Stimulated activated naive B cell treated with anti-CD40 and anti-IgM and Interleukin-4, amounts not matched to agents 10 μg/mL and 1 μg/mL and 100 μg/mL, for 72 hours (primary cell): ENCODE data around the gene C9orf43.

Source experiments
- ATAC-seq, 2 donors: fragments of 150-1000 bp; cut with Tn5 transposase; replicated peaks; 2 replicates each; pipeline ENCODE4 v1.10.0; 2021; ENCODE audit warnings: moderate library complexity in 1 of 2
- DNase-seq: peaks from one replicate; pipeline ENCODE4 v3.0.0; 2021
- H3K27ac Mint-ChIP-seq: one replicate; pipeline ENCODE4 v1.8.0; 2022; ENCODE audit warnings: mild to moderate bottlenecking, mixed read lengths
- H3K27me3 Mint-ChIP-seq, 2 donors: one replicate each; pipeline ENCODE4 v1.8.0; 2022; ENCODE audit warnings: mixed read lengths in 2 of 2
- H3K36me3 Mint-ChIP-seq, 2 donors: one replicate each; pipeline ENCODE4 v1.8.0; 2022; ENCODE audit warnings: mixed read lengths in 2 of 2, mild to moderate bottlenecking in 1 of 2
- H3K4me1 Mint-ChIP-seq, 2 donors: one replicate each; pipeline ENCODE4 v1.8.0; 2022; ENCODE audit warnings: mixed read lengths in 2 of 2, mild to moderate bottlenecking in 1 of 2
- H3K4me3 Mint-ChIP-seq, 2 donors: one replicate each; pipeline ENCODE4 v1.8.0; 2022; ENCODE audit warnings: mild to moderate bottlenecking in 2 of 2, mixed read lengths in 2 of 2, moderate library complexity in 1 of 2
- H3K9me3 Mint-ChIP-seq, 2 donors: one replicate each; pipeline ENCODE4 v1.8.0; 2022; ENCODE audit warnings: mixed read lengths in 2 of 2, mild to moderate bottlenecking in 1 of 2

The C9orf43 gene

DNA sequence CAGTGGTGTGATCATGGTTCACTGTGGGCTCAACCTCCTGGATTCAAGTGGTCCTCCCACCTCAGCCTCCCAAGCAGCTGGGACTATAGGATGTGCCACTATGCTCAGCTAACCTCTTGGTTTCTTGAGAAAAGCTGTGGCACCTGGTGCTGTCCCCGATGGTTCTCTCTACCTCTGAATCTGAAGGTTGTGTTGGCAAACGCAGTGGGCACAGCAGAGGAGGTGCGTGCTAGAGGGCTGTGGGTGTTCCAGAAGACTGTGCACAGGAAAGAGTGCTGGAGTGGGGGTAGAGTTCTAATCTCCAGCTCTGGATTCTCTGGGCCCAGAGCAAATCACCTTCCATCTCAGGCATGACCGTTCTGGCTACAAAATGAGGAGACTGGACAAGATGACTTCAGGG, 65.4 kb downstream of the C9orf43 start:
- no peak for ATAC-seq
- H3K9me3 Mint-ChIP-seq = no peaks in the 10 kb centered on the region
- no peak for DNase-seq
- no peaks in the 10 kb centered on the region for H3K4me1 Mint-ChIP-seq
- no peaks in the 10 kb centered on the region for H3K36me3 Mint-ChIP-seq
- H3K27ac Mint-ChIP-seq = peak overlapping the region; percentile 47
- H3K4me3 Mint-ChIP-seq = no peak overlapping the region
- H3K27me3 Mint-ChIP-seq = peaks cover 16 to 21% of the 10 kb centered on the region in 2 donors

DNA sequence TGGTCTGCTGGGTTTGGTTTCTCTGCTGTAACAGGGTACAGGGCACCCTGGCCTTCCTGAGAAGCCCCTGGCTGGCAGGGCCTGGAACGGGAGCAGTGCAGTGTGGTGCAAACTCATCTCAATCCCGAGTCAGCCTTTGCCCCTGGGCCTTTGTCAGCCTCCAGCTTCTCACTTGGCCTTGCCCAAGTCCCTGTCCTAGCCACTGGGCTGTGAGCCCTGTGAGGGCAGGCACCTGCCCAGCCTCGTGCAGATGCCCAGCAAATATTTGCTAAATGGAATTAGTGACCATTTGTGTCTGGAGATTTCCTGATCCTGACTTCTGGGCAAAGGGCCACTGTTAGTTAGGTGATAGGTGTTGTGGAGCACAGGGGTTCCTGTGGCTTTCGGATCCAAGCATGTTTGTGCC, 66.0 kb downstream of the C9orf43 start:
- no peaks in the 10 kb centered on the region for H3K36me3 Mint-ChIP-seq
- ATAC-seq (no peak), DNase-seq (no peak)
- peaks cover 17 to 21% of the 10 kb centered on the region in 2 donors for H3K27me3 Mint-ChIP-seq
- H3K27ac Mint-ChIP-seq = no peak overlapping the region
- no peaks in the 10 kb centered on the region for H3K4me1 Mint-ChIP-seq
- no peak overlapping the region for H3K4me3 Mint-ChIP-seq
- no peaks in the 10 kb centered on the region for H3K9me3 Mint-ChIP-seq

DNA sequence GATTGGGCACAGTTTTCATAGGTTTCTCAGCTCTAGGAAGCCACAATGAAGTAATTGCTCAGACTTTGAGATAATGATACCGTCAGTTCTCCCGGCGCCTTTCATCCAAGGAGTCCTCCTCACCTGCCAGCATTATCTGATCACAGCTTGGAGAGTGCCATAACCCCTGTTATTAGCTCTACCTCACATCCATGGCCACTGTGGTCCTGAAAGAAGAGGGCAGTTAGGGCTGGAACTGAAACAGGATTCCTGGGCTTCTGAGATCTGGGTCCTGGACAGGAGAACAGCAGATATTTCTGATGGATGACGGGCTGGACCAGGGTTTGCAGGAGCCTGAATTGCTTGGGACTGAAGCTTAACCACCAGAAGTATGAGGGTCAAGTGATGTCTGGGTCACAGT, 66.5 kb downstream of the C9orf43 start:
- H3K9me3 Mint-ChIP-seq = no peaks in the 10 kb centered on the region
- ATAC-seq (no peak), DNase-seq (no peak)
- no peak overlapping the region for H3K27ac Mint-ChIP-seq
- no peaks in the 10 kb centered on the region for H3K4me1 Mint-ChIP-seq
- no peaks in the 10 kb centered on the region for H3K36me3 Mint-ChIP-seq
- no peak overlapping the region for H3K4me3 Mint-ChIP-seq
- peaks cover 17 to 21% of the 10 kb centered on the region in 2 donors for H3K27me3 Mint-ChIP-seq

DNA sequence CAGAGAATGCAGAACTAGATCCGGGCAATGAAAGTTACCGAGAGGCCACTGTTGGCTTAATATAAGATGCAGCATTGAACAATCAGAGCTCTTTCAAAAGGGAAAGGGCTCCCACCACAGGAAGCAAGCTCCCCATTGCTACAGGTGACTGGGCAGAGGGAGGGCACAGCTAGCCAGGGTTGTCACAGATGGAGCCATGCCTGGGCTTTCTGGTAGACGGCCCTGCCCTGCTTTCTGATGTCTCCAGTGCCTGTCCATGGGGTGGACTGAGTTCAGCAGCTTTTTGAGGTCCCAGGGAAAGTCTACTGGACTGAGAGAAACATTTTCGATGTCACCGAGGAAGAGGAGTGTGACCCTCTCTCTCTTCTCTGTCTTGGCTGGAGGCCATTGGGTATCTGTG, 67.1 kb downstream of the C9orf43 start:
- ATAC-seq (no peak), DNase-seq (no peak)
- no peak overlapping the region for H3K4me3 Mint-ChIP-seq
- no peak overlapping the region for H3K27ac Mint-ChIP-seq
- H3K9me3 Mint-ChIP-seq = no peaks in the 10 kb centered on the region
- no peaks in the 10 kb centered on the region for H3K4me1 Mint-ChIP-seq
- no peaks in the 10 kb centered on the region for H3K36me3 Mint-ChIP-seq
- H3K27me3 Mint-ChIP-seq = peaks cover 12 to 21% of the 10 kb centered on the region in 2 donors

DNA sequence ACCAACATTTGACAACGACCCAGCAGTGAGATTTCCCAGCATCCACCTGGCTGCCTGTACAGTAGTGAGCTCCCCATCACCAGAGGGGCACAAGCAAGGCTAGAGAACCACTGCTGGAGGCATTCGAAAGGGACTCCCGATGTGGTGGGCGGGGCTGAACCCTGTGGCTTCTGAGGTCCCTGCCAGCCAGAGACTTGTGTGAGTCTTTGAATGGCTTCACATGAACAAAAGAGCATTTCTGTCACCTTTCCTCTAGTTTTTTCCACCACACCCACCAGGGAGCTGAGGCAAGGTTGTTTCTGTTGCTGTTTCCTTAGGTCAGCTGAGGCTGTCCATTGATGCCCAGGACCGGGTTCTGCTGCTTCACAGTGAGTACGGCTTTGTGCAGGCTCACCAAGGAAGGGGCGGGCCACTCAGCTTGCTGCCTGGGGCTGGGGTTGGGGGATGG, 68.7 kb downstream of the C9orf43 start:
- Mint-ChIP-seq H3K4me3 (no peak overlapping the region), H3K4me1 (no peaks in the 10 kb centered on the region), H3K27me3 (peaks cover 12 to 21% of the 10 kb centered on the region in 2 donors), H3K9me3 (no peaks in the 10 kb centered on the region), H3K27ac (no peak overlapping the region), H3K36me3 (no peaks in the 10 kb centered on the region)
- DNase-seq (no peak), ATAC-seq (no peak)
